Activated T-helper 9 cell treated with anti-CD3 and anti-CD28 coated beads, Interleukin-2, amount 50 U/mL, for 16 hours (primary cell): ENCODE data around the gene KLHL9.
"Not testable (repeated sequence)": the region's sequence is repeated elsewhere in the genome, so short reads cannot be mapped to it uniquely, and the experiment has no call there.

Source experiments
- DNase-seq: peaks from one replicate; pipeline ENCODE4 v3.0.0-alpha.2; 2020; ENCODE audit warnings: low read depth

KLHL9 gene

GRCh38 chr9:21334701-21335632 is at the start of gene KLHL9:
Gene KLHL9, minus strand, starts transcription at chr9:21335404. Its CDS starts 545 bp downstream, at chr9:21334859.
- DNase-seq: peak; percentile 81

GRCh38 chr9:21383627-21384026 is 48.4 kb upstream of the KLHL9 start:
- DNase-seq: no peak

- DNase-seq: no peak
These were observed 46.5 kb upstream of the KLHL9 start for GRCh38 chr9:21381448-21382339.

- DNase-seq: not testable (repeated sequence)
These were observed 36.3 kb upstream of the KLHL9 start for GRCh38 chr9:21371467-21371866.

- DNase-seq: no peak
These were observed 32.8 kb upstream of the KLHL9 start, which contains the start of gene IFNA13 for GRCh38 chr9:21367957-21368356. Gene IFNA13, minus strand, starts transcription at chr9:21368057. Its CDS starts 47 bp downstream, at chr9:21368010.

GRCh38 chr9:21367169-21367568 is 32.0 kb upstream of the KLHL9 start:
- DNase-seq: not testable (repeated sequence)

GRCh38 chr9:21362287-21362686 is 27.1 kb upstream of the KLHL9 start:
- DNase-seq: no peak

GRCh38 chr9:21357479-21358460 is 22.6 kb upstream of the KLHL9 start:
- DNase-seq: no peak

- DNase-seq: no peak
These were observed 15.6 kb upstream of the KLHL9 start, which contains the start of gene IFNA6 for GRCh38 chr9:21350787-21351186. Gene IFNA6, minus strand, starts transcription at chr9:21350887. Its CDS starts 0 bp downstream, at chr9:21350887.

- DNase-seq: no peak
These were observed 13.3 kb upstream of the KLHL9 start for GRCh38 chr9:21348430-21348970.

GRCh38 chr9:21340735-21341134 is 5.5 kb upstream of the KLHL9 start:
- DNase-seq: no peak

- no peak for DNase-seq
These were observed 1.3 kb upstream of the KLHL9 start for GRCh38 chr9:21336457-21336856.

GRCh38 chr9:21333226-21333625 is 2.0 kb downstream of the KLHL9 start:
- no peak for DNase-seq

GRCh38 chr9:21331676-21332402 is 3.4 kb downstream of the KLHL9 start:
- DNase-seq: no peak

- DNase-seq: no peak
These were observed 8.6 kb downstream of the KLHL9 start for GRCh38 chr9:21326526-21327139.

- no peak for DNase-seq
These were observed 11.2 kb downstream of the KLHL9 start for GRCh38 chr9:21324047-21324446.

- DNase-seq: no peak
These were observed 12.2 kb downstream of the KLHL9 start for GRCh38 chr9:21322911-21323461.

GRCh38 chr9:21320465-21320864 is 14.7 kb downstream of the KLHL9 start:
- DNase-seq: no peak
